GM12865 (cell line): Measurements from ENCODE around the gene PGM5.

Experiments used
- DNase-seq: peaks from one replicate; pipeline ENCODE4 v3.0.0; 2010; ENCODE audit warnings: low read depth
- H3K4me3 ChIP-seq: 2 replicates; pipeline ENCODE4 v1.5.1; 2011; ENCODE audit warnings: mild to moderate bottlenecking, low read depth, low read length, control low read depth
- TF ChIP-seq, protein P1 (sequence below): IDR thresholded peaks from 2 replicates; pipeline ENCODE4 v1.5.1; 2011; ENCODE audit warnings: low read length, control low read depth, low read depth, inconsistent platforms; ENCODE audit not compliant: insufficient read depth; ENCODE audit errors: missing control alignments

PGM5 gene

DNA sequence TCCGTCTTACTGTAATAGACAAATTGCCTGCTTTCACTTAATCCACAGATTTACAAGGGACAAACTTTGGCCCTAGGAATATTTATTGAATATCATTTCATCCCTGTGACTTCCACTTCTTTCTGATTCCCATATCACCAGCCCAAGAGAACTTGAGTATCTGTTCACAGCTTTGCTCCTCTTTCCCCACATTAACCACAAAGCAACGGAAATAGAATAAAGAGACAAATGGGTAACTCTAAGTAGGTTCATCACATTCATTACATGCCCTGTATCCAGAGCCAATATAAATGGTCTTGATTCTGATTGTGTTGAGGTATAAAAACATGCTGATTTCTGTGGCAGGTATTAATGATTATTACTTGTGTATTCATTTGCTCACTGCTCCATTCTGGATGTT is 142.4 kb downstream of the PGM5 start:
- TF ChIP-seq, protein P1, sequence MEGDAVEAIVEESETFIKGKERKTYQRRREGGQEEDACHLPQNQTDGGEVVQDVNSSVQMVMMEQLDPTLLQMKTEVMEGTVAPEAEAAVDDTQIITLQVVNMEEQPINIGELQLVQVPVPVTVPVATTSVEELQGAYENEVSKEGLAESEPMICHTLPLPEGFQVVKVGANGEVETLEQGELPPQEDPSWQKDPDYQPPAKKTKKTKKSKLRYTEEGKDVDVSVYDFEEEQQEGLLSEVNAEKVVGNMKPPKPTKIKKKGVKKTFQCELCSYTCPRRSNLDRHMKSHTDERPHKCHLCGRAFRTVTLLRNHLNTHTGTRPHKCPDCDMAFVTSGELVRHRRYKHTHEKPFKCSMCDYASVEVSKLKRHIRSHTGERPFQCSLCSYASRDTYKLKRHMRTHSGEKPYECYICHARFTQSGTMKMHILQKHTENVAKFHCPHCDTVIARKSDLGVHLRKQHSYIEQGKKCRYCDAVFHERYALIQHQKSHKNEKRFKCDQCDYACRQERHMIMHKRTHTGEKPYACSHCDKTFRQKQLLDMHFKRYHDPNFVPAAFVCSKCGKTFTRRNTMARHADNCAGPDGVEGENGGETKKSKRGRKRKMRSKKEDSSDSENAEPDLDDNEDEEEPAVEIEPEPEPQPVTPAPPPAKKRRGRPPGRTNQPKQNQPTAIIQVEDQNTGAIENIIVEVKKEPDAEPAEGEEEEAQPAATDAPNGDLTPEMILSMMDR, result no peak
- no peak overlapping the region for H3K4me3 ChIP-seq
- no peak for DNase-seq

- no peak overlapping the region for H3K4me3 ChIP-seq
- no peak for DNase-seq
- TF ChIP-seq, protein P1, result no peak
Measured at GRCh38 chr9:68500457-68501381, 144.3 kb downstream of the PGM5 start.

DNA sequence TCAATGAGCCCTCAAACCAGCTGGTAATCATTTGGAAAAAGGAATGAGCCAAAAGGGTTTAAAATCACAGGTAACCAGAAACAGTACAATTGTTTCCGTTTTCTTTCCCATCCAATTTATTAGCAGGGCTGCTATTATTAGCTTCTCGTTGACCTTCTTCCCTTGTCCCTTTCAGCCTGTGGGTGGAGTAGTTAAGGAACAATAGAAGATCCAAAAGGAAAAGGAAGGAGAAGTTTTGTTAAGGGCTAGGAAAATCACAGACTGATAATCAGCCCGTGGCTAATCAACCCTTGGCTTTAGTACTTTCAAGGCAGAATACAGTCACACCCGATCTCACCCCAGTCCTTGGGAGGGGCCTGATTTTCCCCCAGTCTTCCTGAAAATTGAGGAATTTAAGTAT is 145.9 kb downstream of the PGM5 start:
- no peak for DNase-seq
- no peak overlapping the region for H3K4me3 ChIP-seq
- TF ChIP-seq, protein P1, result no peak

DNA sequence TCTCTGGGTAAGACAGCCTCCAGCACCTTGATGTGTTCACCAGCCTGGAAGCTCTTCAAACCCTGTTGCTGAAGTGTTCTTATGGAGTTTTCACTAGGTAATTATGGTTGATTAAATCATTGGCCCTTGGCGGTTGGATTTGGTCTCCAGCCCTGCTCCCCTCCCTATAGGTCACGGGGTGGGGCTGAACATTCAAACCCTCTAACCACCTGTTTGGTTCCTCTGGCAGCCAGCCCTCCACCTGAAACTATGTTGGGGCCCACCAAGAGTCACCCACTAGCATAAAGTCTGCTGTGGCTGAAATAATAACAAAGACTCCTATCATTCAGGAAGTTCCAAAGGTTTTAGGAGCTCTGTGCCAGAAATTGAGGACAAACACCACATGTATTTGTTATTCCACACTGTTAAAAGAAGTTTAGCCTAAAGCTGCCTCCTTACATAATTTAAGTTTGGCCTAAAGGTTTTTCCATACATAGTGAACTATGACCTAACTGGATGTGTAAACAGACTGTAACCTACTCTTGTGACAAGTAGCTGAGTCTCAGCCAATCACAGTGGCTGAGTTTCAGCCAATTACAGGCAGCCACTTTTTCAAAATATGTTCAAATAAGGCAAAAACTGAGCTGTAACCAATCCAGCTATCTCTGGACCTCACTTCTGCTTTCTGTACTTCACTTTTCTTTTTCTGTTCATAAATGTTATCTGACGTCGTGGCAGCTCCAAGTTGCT is 149.4 kb downstream of the PGM5 start:
- no peak overlapping the region for H3K4me3 ChIP-seq
- TF ChIP-seq, protein P1, result no peak
- DNase-seq, result peak; percentile 46

- no peak for DNase-seq
- TF ChIP-seq, protein P1, result no peak
- no peak overlapping the region for H3K4me3 ChIP-seq
Measured at GRCh38 chr9:68506551-68506950, 150.1 kb downstream of the PGM5 start.

DNA sequence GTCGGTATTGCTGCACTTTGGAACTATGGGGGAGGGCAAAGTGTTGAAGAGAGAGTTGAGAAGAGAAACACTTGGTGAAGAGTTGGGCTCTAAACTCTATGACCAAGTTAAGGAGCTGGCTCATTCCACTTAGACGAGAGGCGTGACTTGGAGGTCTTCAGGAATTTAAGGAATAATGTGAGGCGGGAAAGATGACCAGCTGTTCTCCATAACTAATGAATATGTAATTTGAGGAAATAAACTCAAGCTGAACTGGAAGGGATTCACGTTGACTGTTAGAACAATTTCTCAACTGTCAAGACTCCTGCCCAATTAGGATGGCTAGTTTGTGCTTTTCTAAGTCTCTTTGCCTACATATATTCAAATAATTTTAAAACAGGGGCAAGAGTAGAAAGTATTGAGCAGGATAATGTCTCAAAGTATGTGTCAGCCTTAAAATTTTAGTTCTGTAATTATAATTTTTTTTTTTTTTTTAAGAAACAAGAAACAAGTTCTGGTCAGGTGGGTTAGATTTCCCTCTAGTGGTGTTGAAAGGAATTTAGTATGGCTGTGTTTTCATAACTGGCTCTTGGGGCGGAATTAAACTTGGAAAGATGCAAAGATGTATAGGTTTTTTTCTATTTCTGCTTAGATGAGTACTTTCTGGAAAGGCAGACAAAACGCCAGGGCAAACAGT is 150.9 kb downstream of the PGM5 start:
- DNase-seq, result peak; percentile 37
- TF ChIP-seq, protein P1, result peak; percentile 44
- H3K4me3 ChIP-seq, result no peak overlapping the region
